Measurements from ENCODE around the gene SETD5. TPM values are rescaled to one million over a fixed set of nuclear protein-coding genes. Genes with fewer than 3 reads are reported as not detected.

Gene SETD5
- total and polyA plus RNA-seq, 2 of the 8 experiments (the other 6 are each of a cell fraction or from before 2014, with no cell fraction given) = 108 to 234 TPM

DNA sequence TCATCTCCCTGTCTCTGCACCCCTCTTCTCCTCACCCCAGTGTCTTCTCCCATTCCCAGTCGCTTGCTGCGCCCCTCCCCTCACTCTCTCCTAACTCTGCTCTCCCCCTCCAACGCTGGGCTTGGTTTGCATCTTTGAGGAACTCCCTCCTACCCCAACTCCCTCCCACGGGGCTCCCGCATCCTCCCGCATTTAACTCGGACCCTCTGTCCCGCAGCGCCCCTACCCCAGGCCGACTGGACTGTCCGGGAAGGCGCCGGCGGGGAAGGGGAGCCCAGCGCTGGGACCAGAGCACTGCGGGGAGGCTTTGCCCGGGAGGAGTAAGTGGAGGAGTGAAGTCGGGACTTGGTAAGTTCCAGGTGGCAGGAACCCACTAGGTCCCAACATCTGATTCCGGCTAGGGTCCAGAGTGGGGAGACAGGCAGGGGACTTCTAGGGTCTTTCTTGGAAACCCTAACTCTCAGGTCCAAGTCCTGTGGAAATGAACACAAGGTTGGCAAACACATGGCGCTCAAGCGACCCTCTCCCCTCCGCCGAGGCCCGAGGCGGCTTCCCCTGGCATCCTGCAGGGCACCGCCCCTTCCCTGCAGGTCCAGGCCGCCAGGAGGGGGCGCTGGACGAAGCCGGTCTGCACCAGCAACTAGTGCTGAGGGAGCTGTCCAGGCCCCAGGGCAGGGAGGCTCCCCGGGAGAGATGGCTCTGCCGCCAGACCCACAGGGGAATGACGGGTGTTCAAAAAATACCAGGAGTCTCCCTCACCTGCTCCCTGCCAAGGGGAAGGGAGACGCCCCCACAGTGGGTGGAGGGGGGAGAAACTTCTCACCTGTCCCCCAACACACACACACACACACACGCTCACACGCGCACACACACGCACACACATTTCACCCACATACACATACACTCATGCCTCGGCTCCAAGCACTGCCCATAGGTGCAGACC lies 103.0 kb downstream of the SETD5 start (continued):
- TF ChIP-seq CTBP2 (IDR thresholded peaks at IDR 0.05; ENCODE audit: borderline replicate concordance, insufficient read depth, insufficient read length, low read length) = peak; percentile 10
- TF ChIP-seq, protein P1, sequence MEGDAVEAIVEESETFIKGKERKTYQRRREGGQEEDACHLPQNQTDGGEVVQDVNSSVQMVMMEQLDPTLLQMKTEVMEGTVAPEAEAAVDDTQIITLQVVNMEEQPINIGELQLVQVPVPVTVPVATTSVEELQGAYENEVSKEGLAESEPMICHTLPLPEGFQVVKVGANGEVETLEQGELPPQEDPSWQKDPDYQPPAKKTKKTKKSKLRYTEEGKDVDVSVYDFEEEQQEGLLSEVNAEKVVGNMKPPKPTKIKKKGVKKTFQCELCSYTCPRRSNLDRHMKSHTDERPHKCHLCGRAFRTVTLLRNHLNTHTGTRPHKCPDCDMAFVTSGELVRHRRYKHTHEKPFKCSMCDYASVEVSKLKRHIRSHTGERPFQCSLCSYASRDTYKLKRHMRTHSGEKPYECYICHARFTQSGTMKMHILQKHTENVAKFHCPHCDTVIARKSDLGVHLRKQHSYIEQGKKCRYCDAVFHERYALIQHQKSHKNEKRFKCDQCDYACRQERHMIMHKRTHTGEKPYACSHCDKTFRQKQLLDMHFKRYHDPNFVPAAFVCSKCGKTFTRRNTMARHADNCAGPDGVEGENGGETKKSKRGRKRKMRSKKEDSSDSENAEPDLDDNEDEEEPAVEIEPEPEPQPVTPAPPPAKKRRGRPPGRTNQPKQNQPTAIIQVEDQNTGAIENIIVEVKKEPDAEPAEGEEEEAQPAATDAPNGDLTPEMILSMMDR (IDR thresholded peaks at IDR 0.05; ENCODE audit: control extremely low read depth in 1 of 3, insufficient read depth in 1 of 3, low read depth in 1 of 3, low read length in 3 of 3) = peak in 2 of 3 experiments; percentile 92 to 98; a peak in 3 of 4 replicates
- peak; percentile 80 for TF ChIP-seq KDM4A (IDR thresholded peaks at IDR 0.05; ENCODE audit: low read depth, low read length, severe bottlenecking)
- TF ChIP-seq ASH2L (IDR thresholded peaks at IDR 0.05; ENCODE audit: low read length) = peak; percentile 93
- TF ChIP-seq CEBPB (IDR thresholded peaks at IDR 0.05; ENCODE audit: low read depth, low read length) = no peak
- peak; percentile 29 to 76; a peak in 1 of 4 replicates for TF ChIP-seq HDAC2 (IDR thresholded peaks at IDR 0.05; ENCODE audit: borderline replicate concordance in 1 of 2, low read depth in 2 of 2, low read length in 2 of 2)
- TF ChIP-seq, protein P2, sequence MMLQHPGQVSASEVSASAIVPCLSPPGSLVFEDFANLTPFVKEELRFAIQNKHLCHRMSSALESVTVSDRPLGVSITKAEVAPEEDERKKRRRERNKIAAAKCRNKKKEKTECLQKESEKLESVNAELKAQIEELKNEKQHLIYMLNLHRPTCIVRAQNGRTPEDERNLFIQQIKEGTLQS (IDR thresholded peaks at IDR 0.05; ENCODE audit: insufficient read depth, low read depth, low read length) = no peak
- peak; percentile 54 for TF ChIP-seq RBBP5 (IDR thresholded peaks at IDR 0.05; ENCODE audit: borderline replicate concordance, low read depth, low read length)
- 0 out of 2 replicates have a peak, but pooled peaks have one; percentile 31 for TF ChIP-seq SP4 (IDR thresholded peaks at IDR 0.05; ENCODE audit: low read length)

Measured in H1 (cell line).